ENCODE data around the gene SPSB4. TPM values are rescaled to one million over a fixed set of nuclear protein-coding genes. Genes with fewer than 3 reads are reported as not detected.

The SPSB4 gene
- total RNA-seq, 1 experiment from 2014 or later, result 0.05 TPM

DNA sequence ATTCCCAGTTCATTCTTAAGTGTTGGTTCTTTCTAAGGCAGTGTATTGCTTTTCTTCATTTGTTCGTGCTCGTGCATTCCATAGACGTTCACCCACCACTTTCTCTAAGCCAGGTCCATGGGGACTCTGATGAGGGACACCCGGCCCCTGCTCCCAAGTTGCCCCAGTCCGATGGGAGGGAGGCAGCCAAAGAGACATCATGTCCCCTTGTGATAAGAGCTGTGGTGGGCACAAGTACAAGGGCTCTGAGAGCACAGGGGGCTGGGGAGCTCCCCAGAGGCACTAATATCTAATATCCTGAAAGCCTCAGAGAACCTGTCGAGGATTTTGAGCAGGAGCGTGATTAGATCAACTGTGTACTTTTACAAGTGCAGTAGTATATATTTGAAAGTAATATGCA, 6.3 kb downstream of the SPSB4 start:
- no peak for TF ChIP-seq TCF7L2 (IDR thresholded peaks at IDR 0.05; ENCODE audit: low read depth, low read length)

DNA sequence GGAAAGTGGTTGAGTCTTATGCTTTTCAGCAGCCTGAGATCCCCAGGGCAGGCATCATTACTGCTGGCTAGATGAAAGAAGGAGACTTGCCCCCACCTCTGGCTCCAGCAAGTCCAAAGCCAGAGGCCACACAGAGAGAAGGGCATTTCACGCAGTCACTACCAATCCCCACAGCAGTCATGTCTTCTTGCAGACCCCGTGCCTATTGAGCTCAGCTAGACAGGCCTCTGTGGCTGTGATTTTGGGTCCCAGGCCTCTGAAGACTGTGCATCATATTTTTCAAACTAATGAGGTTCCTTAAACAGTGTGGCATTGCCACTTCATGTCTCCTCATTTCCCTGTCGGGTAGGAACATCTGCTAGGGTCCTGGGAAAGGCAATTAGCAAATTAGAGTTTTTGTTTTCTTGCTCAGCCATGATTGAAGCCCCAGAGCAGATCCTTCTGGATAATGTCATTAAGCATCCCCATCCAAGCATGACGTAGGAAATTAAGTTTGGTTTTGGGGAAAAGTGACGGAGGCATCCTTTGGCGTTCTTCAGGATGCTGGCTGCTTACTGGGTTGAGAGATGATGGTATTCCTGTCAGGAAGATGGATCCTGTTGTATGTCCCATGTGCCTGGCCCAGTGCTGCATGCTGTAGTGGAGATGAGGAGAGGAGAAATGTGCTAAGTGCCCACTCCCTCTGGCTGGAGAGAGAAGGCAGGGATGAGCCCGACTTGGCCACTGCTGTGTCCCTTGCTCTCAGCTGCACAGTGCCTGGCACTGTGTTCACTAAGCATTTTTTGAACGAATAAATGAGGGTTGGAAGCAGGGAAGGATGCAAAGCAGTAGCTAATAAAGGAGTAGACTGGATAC, 7.0 kb downstream of the SPSB4 start:
- peaks cover 16% of the 10 kb centered on the region for H3K27me3 ChIP-seq (ENCODE audit: control insufficient read depth, insufficient read depth, low read length)
- in situ Hi-C loops (cut with HindIII; ENCODE audit: low pct_unique_long_range_greater_than_20kb, low sequenced_read_pairs), result no loop called here
- no peaks in the 10 kb centered on the region for H3K9me3 ChIP-seq (ENCODE audit: control insufficient read depth, insufficient read depth, low read depth, low read length)
- intact Hi-C loops (cut with micrococcal nuclease; ENCODE audit: unreplicated experiment), result no loop called here
- H3K27ac ChIP-seq (ENCODE audit: low read length), result no peak overlapping the region
- no peak overlapping the region for H3K4me3 ChIP-seq (ENCODE audit: low read depth in 2 of 2, low read length in 2 of 2)
- ChIA-PET CTCF (no interaction called here), POLR2A (no interaction called here)
- ATAC-seq, result no peak
- TF ChIP-seq POLR2AphosphoS5 (IDR thresholded peaks at IDR 0.05; ENCODE audit: low read depth, low read length) (no peak), CTCF (IDR thresholded peaks at IDR 0.05) (no peak), TCF7L2 (IDR thresholded peaks at IDR 0.05; ENCODE audit: low read depth, low read length) (no peak), SIN3A (IDR thresholded peaks at IDR 0.05; ENCODE audit: borderline replicate concordance, insufficient read depth, low read depth, low read length) (no peak)
- TF ChIP-seq, protein P1, sequence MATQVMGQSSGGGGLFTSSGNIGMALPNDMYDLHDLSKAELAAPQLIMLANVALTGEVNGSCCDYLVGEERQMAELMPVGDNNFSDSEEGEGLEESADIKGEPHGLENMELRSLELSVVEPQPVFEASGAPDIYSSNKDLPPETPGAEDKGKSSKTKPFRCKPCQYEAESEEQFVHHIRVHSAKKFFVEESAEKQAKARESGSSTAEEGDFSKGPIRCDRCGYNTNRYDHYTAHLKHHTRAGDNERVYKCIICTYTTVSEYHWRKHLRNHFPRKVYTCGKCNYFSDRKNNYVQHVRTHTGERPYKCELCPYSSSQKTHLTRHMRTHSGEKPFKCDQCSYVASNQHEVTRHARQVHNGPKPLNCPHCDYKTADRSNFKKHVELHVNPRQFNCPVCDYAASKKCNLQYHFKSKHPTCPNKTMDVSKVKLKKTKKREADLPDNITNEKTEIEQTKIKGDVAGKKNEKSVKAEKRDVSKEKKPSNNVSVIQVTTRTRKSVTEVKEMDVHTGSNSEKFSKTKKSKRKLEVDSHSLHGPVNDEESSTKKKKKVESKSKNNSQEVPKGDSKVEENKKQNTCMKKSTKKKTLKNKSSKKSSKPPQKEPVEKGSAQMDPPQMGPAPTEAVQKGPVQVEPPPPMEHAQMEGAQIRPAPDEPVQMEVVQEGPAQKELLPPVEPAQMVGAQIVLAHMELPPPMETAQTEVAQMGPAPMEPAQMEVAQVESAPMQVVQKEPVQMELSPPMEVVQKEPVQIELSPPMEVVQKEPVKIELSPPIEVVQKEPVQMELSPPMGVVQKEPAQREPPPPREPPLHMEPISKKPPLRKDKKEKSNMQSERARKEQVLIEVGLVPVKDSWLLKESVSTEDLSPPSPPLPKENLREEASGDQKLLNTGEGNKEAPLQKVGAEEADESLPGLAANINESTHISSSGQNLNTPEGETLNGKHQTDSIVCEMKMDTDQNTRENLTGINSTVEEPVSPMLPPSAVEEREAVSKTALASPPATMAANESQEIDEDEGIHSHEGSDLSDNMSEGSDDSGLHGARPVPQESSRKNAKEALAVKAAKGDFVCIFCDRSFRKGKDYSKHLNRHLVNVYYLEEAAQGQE (IDR thresholded peaks at IDR 0.05; ENCODE audit: insufficient read depth in 1 of 2, low read depth in 2 of 2, low read length in 1 of 2), result no peak
- no peaks in the 10 kb centered on the region for H3K4me1 ChIP-seq (ENCODE audit: control insufficient read depth, insufficient read depth, low read length)
- DNase-seq (ENCODE audit: low read depth, low spot score), result no peak
- no TSS peak for BruUV-seq (replicated peaks)
- H3K36me3 ChIP-seq (ENCODE audit: control insufficient read depth, insufficient read depth, low read length), result no peaks in the 10 kb centered on the region

More for the DNA sequence above, 6.3 kb downstream of the SPSB4 start:
- peaks cover 5% of the 10 kb centered on the region; the same call in 1 of the 2 replicates for H3K4me1 ChIP-seq (ENCODE audit: control insufficient read depth, insufficient read depth, low read length)
- intact Hi-C loops (cut with micrococcal nuclease; ENCODE audit: unreplicated experiment), result no loop called here
- ATAC-seq, result no peak
- in situ Hi-C loops (cut with HindIII; ENCODE audit: low pct_unique_long_range_greater_than_20kb, low sequenced_read_pairs), result no loop called here
- H3K27me3 ChIP-seq (ENCODE audit: control insufficient read depth, insufficient read depth, low read length), result peaks cover 18% of the 10 kb centered on the region
- H3K9me3 ChIP-seq (ENCODE audit: control insufficient read depth, insufficient read depth, low read depth, low read length), result no peaks in the 10 kb centered on the region
- no peak overlapping the region for H3K4me3 ChIP-seq (ENCODE audit: low read depth in 2 of 2, low read length in 2 of 2)
- ChIA-PET CTCF (no interaction called here), POLR2A (no interaction called here)
- no peaks in the 10 kb centered on the region for H3K36me3 ChIP-seq (ENCODE audit: control insufficient read depth, insufficient read depth, low read length)
- DNase-seq (ENCODE audit: low read depth, low spot score), result no peak
- no peak overlapping the region for H3K27ac ChIP-seq (ENCODE audit: low read length)
- BruUV-seq (replicated peaks), result no TSS peak

- no peak for ATAC-seq
- no TSS peak for BruUV-seq (replicated peaks)
- POLR2A ChIA-PET, result no interaction called here
- intact Hi-C loops (cut with micrococcal nuclease; ENCODE audit: unreplicated experiment), result no loop called here
- in situ Hi-C loops (cut with HindIII; ENCODE audit: low pct_unique_long_range_greater_than_20kb, low sequenced_read_pairs), result no loop called here
- DNase-seq (ENCODE audit: low read depth, low spot score), result no peak
- no peak overlapping the region for H3K4me3 ChIP-seq (ENCODE audit: low read depth in 2 of 2, low read length in 2 of 2)
- CTCF ChIA-PET, result no interaction called here
- H3K9me3 ChIP-seq (ENCODE audit: control insufficient read depth, insufficient read depth, low read depth, low read length), result no peaks in the 10 kb centered on the region
- no peaks in the 10 kb centered on the region for H3K4me1 ChIP-seq (ENCODE audit: control insufficient read depth, insufficient read depth, low read length)
- no peak overlapping the region for H3K27ac ChIP-seq (ENCODE audit: low read length)
- no peaks in the 10 kb centered on the region for H3K36me3 ChIP-seq (ENCODE audit: control insufficient read depth, insufficient read depth, low read length)
- TF ChIP-seq SIN3A (IDR thresholded peaks at IDR 0.05; ENCODE audit: borderline replicate concordance, insufficient read depth, low read depth, low read length) (no peak), POLR2AphosphoS5 (IDR thresholded peaks at IDR 0.05; ENCODE audit: low read depth, low read length) (no peak), CTCF (IDR thresholded peaks at IDR 0.05) (no peak), TCF7L2 (IDR thresholded peaks at IDR 0.05; ENCODE audit: low read depth, low read length) (no peak)
- TF ChIP-seq, protein P1 (IDR thresholded peaks at IDR 0.05; ENCODE audit: insufficient read depth in 1 of 2, low read depth in 2 of 2, low read length in 1 of 2), result no peak
- H3K27me3 ChIP-seq (ENCODE audit: control insufficient read depth, insufficient read depth, low read length), result peaks cover 9% of the 10 kb centered on the region
Observed at GRCh38 chr3:141058996-141059395, 7.8 kb downstream of the SPSB4 start.
